Iris pigment epithelial cell (primary cell): ENCODE measurements around the gene F10.

Source experiments
- DNase-seq: peaks from one replicate; pipeline ENCODE4 v3.0.0-alpha.2; 2011; ENCODE audit warnings: low read depth

F10 gene

DNA sequence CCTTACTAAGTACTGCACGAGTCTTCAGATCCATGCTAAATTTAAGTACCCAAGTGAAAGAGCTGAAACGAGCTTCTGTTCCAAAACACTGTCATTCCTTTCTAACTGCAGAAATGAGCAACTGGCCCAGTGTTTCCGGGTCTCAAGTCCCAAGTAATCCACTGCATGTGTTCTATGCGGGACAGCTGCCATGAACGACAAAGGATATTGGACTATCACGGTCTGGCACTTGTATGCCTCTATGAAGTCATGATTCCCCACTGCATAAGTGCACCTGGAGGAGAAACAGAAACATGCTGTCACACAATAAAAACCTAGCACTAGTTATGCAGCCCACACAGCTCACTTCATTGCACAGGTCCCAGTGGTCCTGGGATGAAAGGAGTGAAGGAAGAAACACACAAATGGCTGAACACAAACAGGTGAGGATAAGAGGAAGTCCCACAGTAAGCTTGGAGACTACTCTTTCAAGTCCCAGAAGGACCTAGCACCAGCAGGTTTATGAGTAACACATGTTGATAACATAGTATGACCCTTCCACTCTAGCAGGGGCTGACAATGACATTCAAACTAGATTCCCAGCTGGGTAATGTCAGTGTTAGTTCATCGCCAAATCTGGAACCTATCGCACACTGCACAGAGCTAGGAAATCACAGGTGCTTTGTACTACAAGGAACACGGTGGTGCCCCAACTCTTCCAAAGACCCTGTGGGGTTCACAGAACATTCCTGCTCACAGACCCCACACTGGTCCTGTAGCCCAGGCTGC is 74.6 kb downstream of the F10 start:
- DNase-seq = no peak
